Ectodermal cell (in vitro differentiated cells): ENCODE results near the gene TTLL5.

Experiments
- H3K27ac ChIP-seq: 2 replicates; pipeline ENCODE4 v1.7.0; 2013; ENCODE audit warnings: mild to moderate bottlenecking, low read depth, low read length; ENCODE audit not compliant: insufficient read depth, poor library complexity, severe bottlenecking
- H3K27me3 ChIP-seq: 2 replicates; pipeline ENCODE4 v1.7.0; 2013; ENCODE audit warnings: mild to moderate bottlenecking, low read length; ENCODE audit not compliant: insufficient read depth, control insufficient read depth, poor library complexity, severe bottlenecking
- H3K36me3 ChIP-seq: one replicate; pipeline ENCODE4 v1.7.0; 2013; ENCODE audit warnings: low read length; ENCODE audit not compliant: control insufficient read depth, insufficient read depth
- H3K4me1 ChIP-seq: one replicate; pipeline ENCODE4 v1.7.0; 2013; ENCODE audit warnings: low read length; ENCODE audit not compliant: control insufficient read depth, insufficient read depth
- H3K4me3 ChIP-seq: 2 replicates; pipeline ENCODE4 v1.7.0; 2013; ENCODE audit warnings: low read depth, low read length, control low read depth; ENCODE audit not compliant: insufficient read depth
- H3K9me3 ChIP-seq: 2 replicates; pipeline ENCODE4 v1.7.0; 2013; ENCODE audit warnings: mild to moderate bottlenecking, low read length, moderate library complexity; ENCODE audit not compliant: control insufficient read depth
- WGBS, 2 experiments: methylation state at CpG; one replicate each; pipeline ENCODE4 v1.1.7; 2013; ENCODE audit warnings: missing lambda C conversion rate in 2 of 2; 5-methylcytosine and 5-hydroxymethylcytosine counted together

Gene TTLL5

DNA sequence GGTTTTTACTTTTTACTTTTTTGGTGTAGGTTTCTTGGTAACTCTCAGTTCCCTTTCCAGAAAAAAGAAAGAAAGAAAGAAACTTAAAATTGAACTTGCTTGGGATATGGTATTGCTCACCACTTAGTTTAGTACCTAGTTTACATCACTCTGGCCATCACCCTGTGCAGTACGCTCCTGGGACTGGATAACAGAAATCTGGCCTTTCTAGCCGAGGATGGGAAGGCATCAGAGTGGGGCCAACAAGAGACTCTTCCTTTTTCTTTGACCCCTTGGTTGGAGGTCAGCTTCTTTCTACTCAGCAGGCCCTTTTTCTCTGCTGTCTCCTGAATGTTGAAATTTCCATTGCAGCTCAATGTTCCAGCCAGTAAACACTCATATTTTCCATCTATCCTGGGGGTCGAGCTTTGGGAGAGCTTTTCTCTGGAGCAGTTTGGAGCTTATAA, 164.1 kb downstream of the TTLL5 start:
- H3K36me3 ChIP-seq = peaks cover 3% of the 10 kb centered on the region
- no peak overlapping the region for H3K27ac ChIP-seq
- H3K9me3 ChIP-seq = no peaks in the 10 kb centered on the region
- 83 to 92% methylated on average over 2 of the region's 3 CpGs for WGBS, 2 experiments
- H3K27me3 ChIP-seq = no peaks in the 10 kb centered on the region
- H3K4me3 ChIP-seq = no peak overlapping the region
- H3K4me1 ChIP-seq = no peaks in the 10 kb centered on the region

DNA sequence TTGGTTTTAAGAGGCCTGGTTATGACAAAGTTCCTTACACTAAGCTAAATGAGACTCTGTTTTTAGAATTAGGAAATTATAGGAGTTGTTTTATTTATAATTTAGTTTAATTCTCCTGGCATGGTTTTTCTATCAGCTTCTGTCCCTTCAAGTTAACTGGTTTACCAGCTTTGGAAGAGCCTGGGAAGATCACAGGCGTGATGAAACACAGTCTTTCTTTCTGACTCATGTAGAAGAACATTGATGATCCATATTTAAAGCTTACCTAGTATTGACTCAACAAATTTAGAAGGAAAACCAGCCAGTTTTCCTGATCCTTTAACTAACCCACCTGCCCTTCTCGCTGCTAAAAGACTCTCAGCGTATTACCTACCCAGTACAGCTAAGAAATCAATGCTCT, 165.6 kb downstream of the TTLL5 start:
- 99 to 100% methylated on average over 3 of the region's 3 CpGs for WGBS, 2 experiments
- H3K27me3 ChIP-seq = no peaks in the 10 kb centered on the region
- H3K27ac ChIP-seq = no peak overlapping the region
- no peaks in the 10 kb centered on the region for H3K36me3 ChIP-seq
- H3K4me3 ChIP-seq = no peak overlapping the region
- no peaks in the 10 kb centered on the region for H3K4me1 ChIP-seq
- H3K9me3 ChIP-seq = no peaks in the 10 kb centered on the region

DNA sequence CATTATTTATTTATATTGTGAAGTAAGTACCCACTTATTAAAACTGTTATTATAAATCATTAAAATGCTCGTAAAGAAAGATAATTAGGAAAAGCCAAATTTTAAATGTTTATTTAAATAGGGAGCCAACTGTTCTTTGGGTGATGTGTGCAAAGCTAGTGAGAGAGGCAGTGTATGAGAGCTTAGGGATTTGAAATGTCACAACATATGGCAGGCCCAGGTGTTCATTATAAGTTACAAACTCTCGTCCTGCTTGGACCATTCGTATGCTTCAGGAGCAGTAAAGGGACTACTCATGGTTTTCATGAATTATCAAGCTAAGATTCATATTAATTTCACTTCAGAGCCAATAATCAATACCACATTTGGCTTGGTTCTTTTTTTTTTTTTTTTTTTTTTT, 166.3 kb downstream of the TTLL5 start:
- Histone ChIP-seq H3K4me1 (no peaks in the 10 kb centered on the region), H3K9me3 (no peaks in the 10 kb centered on the region), H3K4me3 (no peak overlapping the region), H3K27ac (no peak overlapping the region), H3K36me3 (no peaks in the 10 kb centered on the region), H3K27me3 (no peaks in the 10 kb centered on the region)
- WGBS, 2 experiments = 97 to 98% methylated on average over 3 of the region's 3 CpGs

DNA sequence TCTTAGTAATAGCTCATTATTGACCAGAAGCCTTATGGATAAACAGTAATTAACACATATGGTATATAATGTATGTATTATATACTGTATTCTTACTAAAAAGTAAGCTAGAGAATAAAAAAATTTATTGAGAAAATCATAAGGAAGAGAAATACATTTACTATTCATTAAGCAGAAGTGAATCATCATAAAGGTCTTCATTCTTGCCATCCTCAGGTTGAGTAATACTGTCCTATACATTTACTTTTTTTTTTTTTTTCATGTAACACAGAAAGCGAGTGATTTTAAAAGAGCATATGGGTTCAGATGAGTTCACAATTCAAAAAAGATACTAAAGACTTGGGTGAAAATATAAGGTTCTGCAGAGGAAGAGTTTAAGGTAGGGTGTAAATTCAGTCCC, 168.3 kb downstream of the TTLL5 start:
- Histone ChIP-seq H3K9me3 (no peaks in the 10 kb centered on the region), H3K27ac (no peak overlapping the region), H3K4me3 (no peak overlapping the region), H3K4me1 (no peaks in the 10 kb centered on the region), H3K27me3 (no peaks in the 10 kb centered on the region), H3K36me3 (no peaks in the 10 kb centered on the region)
- 90 to 92% methylated on average over 1 of the region's 1 CpG for WGBS, 2 experiments

DNA sequence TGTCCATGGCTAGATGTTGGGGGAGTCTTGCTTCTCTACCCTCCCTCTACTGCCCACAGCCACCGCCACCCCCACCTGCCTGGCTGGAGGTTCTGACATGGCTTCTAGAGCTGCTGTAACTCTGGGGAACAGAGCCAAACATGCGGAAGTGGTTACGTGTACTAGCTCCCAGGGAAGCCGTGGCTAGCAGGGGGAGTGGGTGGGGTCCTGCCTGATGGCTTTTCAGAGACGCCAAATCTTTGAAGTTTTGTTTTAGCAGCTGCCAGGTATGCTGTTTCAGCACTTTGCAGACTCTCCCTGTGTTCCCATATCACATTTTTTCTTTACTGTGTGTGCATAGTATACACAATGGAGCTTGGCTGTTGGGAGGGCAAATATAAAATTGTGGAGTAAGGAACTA, 170.4 kb downstream of the TTLL5 start:
- Histone ChIP-seq H3K9me3 (no peaks in the 10 kb centered on the region), H3K4me1 (no peaks in the 10 kb centered on the region), H3K36me3 (no peaks in the 10 kb centered on the region), H3K4me3 (no peak overlapping the region), H3K27me3 (no peaks in the 10 kb centered on the region), H3K27ac (no peak overlapping the region)
- 79 to 88% methylated on average over 5 of the region's 5 CpGs for WGBS, 2 experiments

DNA sequence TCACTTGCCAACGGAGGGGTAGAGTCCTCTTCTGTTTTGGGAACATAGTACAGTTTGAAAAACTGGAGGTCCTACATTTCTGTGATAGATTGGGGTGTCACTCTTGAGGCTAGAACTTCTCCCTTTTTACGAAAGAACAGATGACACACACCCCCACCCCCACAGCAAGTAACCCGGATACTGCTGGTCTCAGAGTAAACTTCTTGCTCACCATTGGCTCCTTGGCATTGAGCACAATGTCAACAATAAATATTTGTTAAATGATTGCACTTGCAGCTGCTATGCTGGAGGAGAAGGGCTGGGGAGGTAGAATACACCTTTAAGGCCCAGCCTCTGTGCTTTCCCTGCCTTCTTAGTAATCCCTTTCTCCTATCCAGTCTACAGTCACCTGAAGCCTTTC, 170.9 kb downstream of the TTLL5 start:
- Histone ChIP-seq H3K4me3 (no peak overlapping the region), H3K4me1 (no peaks in the 10 kb centered on the region), H3K27me3 (no peaks in the 10 kb centered on the region), H3K9me3 (no peaks in the 10 kb centered on the region), H3K27ac (no peak overlapping the region), H3K36me3 (no peaks in the 10 kb centered on the region)
- 88 to 94% methylated on average over 1 to 3 of the region's 3 CpGs for WGBS, 2 experiments

DNA sequence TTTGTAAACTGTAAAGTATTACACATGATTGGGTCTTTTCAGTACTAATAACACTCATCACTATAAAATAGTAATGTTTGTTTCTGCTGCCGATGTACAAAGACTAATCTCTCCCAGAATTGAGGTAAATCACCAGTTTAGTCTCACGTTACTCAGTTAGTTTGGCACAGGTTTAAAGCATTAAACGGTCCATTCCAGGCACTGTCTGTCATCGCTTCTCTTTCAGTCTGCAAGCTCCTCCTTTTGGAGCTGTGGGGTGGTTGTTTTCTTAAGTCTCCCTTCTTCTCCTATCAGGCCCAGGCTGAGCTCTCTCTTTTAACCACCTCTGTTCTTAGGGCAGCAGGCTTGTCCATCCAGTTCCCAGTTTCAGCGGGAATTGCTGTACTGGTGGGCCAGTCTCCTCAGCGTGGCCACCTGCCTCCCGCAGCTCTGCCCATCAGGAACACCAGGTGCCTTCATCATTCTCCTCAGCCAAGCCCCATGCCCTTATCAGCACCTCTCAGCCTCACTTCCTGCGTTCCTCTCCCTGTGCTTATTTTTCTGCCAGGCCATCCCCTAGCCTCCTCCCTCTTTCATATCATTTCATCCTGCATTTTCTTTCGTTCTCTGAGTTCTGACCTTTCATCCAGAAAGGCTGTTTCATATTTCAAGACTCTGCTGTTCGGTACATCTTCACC, 171.7 kb downstream of the TTLL5 start:
- no peak overlapping the region for H3K27ac ChIP-seq
- no peak overlapping the region for H3K4me3 ChIP-seq
- H3K9me3 ChIP-seq = no peaks in the 10 kb centered on the region
- no peaks in the 10 kb centered on the region for H3K36me3 ChIP-seq
- WGBS, 2 experiments = 93% methylated on average over 10 of the region's 10 CpGs
- H3K27me3 ChIP-seq = no peaks in the 10 kb centered on the region
- H3K4me1 ChIP-seq = no peaks in the 10 kb centered on the region

DNA sequence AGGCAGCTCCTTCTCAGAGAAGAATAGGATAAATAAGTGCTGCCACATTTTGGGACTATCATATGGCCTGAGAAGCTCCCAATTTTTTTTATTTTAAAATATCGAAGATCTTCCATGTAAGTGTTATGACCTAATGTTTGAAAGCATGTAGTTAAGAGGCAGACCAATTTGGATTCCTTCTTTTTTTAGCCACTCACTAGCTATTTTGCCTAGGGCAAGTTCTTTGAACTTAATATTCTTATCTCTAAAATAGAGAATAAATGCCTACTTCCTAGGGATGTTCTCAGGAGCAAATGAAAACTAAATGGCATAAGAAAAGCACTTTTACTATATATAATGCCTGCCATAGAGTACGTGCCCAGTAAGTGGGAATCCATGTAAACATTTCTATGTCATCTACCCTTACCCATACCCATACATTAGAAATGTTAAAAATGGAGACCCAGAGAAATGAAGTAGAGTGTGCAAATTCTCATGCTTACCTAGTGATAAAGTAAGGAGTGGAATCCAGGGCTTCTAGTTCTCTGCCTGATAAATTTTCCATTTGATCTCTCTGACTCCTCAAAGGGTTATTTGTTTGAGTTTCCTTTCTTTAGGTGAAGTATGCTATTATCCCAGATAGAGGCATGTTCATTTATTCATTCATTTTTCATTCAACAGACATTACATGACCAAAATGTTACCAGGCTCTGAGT, 172.4 kb downstream of the TTLL5 start:
- Histone ChIP-seq H3K4me3 (no peak overlapping the region), H3K27me3 (no peaks in the 10 kb centered on the region), H3K4me1 (no peaks in the 10 kb centered on the region), H3K9me3 (no peaks in the 10 kb centered on the region), H3K27ac (no peak overlapping the region), H3K36me3 (peaks cover 4% of the 10 kb centered on the region)
- WGBS, 2 experiments = 94 to 100% methylated on average over 1 to 2 of the region's 2 CpGs

DNA sequence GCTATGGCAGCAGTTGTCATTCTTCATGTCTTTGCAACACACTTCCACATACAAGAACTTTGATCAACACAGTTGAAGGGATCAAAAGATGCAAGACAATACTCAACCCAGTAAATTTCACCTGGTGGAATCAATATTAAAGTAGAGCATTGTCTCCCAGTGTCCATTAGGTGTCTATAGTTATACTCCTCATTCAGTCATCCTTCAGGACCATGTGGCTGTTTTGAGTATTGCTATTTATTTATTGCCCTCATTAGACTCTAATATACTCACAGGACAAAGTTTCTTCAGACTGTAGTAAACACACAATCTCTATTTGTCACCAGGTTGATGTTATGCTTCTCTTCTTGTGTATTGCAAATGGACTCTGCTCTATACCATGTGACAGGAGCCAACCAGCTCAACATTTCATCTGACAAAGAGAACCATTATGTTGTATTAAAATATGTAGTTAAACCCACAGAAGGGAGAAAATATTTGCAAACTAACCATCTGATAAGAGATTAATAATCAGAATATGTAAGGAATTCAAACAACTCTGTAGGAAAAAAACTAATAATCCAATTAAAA, 174.2 kb downstream of the TTLL5 start:
- peaks cover 4% of the 10 kb centered on the region for H3K36me3 ChIP-seq
- no peaks in the 10 kb centered on the region for H3K4me1 ChIP-seq
- no peaks in the 10 kb centered on the region for H3K9me3 ChIP-seq
- H3K27ac ChIP-seq = no peak overlapping the region
- no peak overlapping the region for H3K4me3 ChIP-seq
- no peaks in the 10 kb centered on the region for H3K27me3 ChIP-seq

DNA sequence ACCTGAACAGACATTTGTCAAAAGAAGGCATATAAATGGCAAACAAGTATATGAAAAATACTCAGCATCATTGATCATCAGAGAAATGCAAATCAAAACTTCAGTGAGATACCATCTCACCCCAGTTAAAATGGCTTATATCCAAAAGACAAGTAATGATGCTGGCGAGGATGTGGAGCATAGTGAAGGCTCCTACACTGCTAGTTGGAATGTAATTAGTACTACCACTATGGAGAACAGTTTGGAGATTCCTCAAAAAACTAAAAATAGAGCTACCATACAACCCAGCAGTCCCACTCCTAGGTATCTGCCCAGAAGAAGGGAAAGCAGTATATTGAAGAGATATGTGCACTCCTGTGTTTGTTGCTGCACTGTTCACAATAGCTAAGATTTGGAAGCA, 174.7 kb downstream of the TTLL5 start:
- Histone ChIP-seq H3K4me3 (no peak overlapping the region), H3K27ac (no peak overlapping the region), H3K27me3 (no peaks in the 10 kb centered on the region), H3K4me1 (no peaks in the 10 kb centered on the region), H3K9me3 (no peaks in the 10 kb centered on the region), H3K36me3 (peaks cover 4% of the 10 kb centered on the region)
- WGBS, 2 experiments = 100% methylated on average over 1 of the region's 1 CpG
